HG03457 (cell line): Measurements from ENCODE around the gene NDUFA3.

ENCODE experiments used
- ATAC-seq: cut with Tn5 transposase; IDR thresholded peaks from one replicate; pipeline ENCODE4 v1.9.1; 2021; ENCODE audit warnings: moderate number of reproducible peaks; ENCODE audit not compliant: unreplicated experiment

Gene NDUFA3

GRCh38 chr19:54107876-54108490 is 5.3 kb downstream of the NDUFA3 start:
- no peak for ATAC-seq

- ATAC-seq: no peak
Measured at GRCh38 chr19:54108496-54108895, 5.8 kb downstream of the NDUFA3 start.

GRCh38 chr19:54109651-54110050 is 7.0 kb downstream of the NDUFA3 start:
- no peak for ATAC-seq

GRCh38 chr19:54114340-54115108 is 11.9 kb downstream of the NDUFA3 start:
- no peak for ATAC-seq

- peak; percentile 66 for ATAC-seq
Measured at GRCh38 chr19:54115109-54116063, 12.7 kb downstream of the NDUFA3 start, which contains the start of the genes PRPF31 and TFPT. PRPF31 (plus strand) TSS chr19:54115754; CDS start chr19:54118279, 2,525 bp downstream. TFPT (minus strand) TSS chr19:54115657; CDS start chr19:54115269, 388 bp downstream.

- no peak for ATAC-seq
Measured at GRCh38 chr19:54121259-54121658, 18.6 kb downstream of the NDUFA3 start.

- no peak for ATAC-seq
Measured at GRCh38 chr19:54123682-54124081, 21.0 kb downstream of the NDUFA3 start.

GRCh38 chr19:54124393-54124792 is 21.7 kb downstream of the NDUFA3 start:
- no peak for ATAC-seq

- ATAC-seq: no peak
Measured at GRCh38 chr19:54125713-54126112, 23.1 kb downstream of the NDUFA3 start.

GRCh38 chr19:54127688-54128440 is 25.2 kb downstream of the NDUFA3 start:
- ATAC-seq: no peak

GRCh38 chr19:54128441-54128725 is 25.7 kb downstream of the NDUFA3 start:
- ATAC-seq: no peak

- no peak for ATAC-seq
Measured at GRCh38 chr19:54128796-54129616, 26.4 kb downstream of the NDUFA3 start.

GRCh38 chr19:54129617-54129996 is 27.0 kb downstream of the NDUFA3 start:
- no peak for ATAC-seq

- no peak for ATAC-seq
Measured at GRCh38 chr19:54133312-54133956, 30.8 kb downstream of the NDUFA3 start.

- no peak for ATAC-seq
Measured at GRCh38 chr19:54133957-54134590, 31.4 kb downstream of the NDUFA3 start.

- no peak for ATAC-seq
Measured at GRCh38 chr19:54136086-54136863, 33.6 kb downstream of the NDUFA3 start.

GRCh38 chr19:54136864-54137698 is 34.4 kb downstream of the NDUFA3 start:
- ATAC-seq: peak; percentile 64
